ENCODE results near the gene LAMA2.

LAMA2 gene

GRCh38 chr6:129209355-129209754 is 326.4 kb downstream of the LAMA2 start:
- no peak for DNase-seq (ENCODE audit: low read depth in 1 of 2, low spot score in 1 of 2)
- TF ChIP-seq JUND (IDR thresholded peaks at IDR 0.05; ENCODE audit: low read depth) = no peak
- in situ Hi-C loops (cut with HindIII; ENCODE audit: low pct_unique_long_range_greater_than_20kb, low sequenced_read_pairs) = no loop called here

DNA sequence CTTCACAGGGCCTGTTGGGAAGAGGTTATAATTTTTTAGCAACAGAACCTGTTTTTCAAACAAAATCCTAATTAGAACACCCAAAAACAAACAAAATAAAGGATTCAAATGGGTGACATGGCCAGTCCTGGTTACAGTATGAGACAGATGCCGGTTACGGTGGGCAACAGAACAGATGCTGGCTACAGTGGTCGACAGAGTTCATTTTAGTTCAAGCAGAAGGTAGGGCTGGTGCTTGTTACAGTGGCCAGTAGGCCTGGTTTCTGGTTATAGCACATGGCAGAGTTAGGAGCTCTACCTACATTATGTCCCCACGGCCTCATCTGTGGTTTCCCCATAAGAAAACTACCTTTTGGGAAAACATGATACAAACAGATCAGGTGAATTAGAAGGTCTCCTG is 327.7 kb downstream of the LAMA2 start:
- no peak for TF ChIP-seq JUND (IDR thresholded peaks at IDR 0.05; ENCODE audit: low read depth)
- no peak for DNase-seq (ENCODE audit: low read depth in 1 of 2, low spot score in 1 of 2)
- in situ Hi-C loops (cut with HindIII; ENCODE audit: low pct_unique_long_range_greater_than_20kb, low sequenced_read_pairs) = no loop called here

DNA sequence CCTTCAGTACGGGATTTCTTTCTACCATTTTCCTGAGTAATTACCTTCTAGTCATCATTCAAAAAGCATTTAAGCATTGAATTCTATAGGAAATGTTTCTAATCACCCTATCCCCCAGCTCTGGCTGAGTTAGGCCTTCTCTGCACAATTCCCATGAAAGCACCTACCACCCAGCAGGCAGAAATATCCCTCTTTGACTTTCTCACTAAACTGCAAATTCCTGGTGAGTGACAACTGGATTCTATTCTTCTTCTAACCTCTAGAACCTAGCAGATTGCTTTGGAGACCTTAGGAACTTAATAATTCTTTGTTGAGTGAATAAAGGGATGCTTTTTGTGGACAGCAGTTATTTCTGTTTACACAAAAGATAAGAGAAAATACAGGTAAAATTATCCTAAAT is 328.7 kb downstream of the LAMA2 start:
- in situ Hi-C loops (cut with HindIII; ENCODE audit: low pct_unique_long_range_greater_than_20kb, low sequenced_read_pairs) = no loop called here
- TF ChIP-seq JUND (IDR thresholded peaks at IDR 0.05; ENCODE audit: low read depth) = no peak
- no peak for DNase-seq (ENCODE audit: low read depth in 1 of 2, low spot score in 1 of 2)

DNA sequence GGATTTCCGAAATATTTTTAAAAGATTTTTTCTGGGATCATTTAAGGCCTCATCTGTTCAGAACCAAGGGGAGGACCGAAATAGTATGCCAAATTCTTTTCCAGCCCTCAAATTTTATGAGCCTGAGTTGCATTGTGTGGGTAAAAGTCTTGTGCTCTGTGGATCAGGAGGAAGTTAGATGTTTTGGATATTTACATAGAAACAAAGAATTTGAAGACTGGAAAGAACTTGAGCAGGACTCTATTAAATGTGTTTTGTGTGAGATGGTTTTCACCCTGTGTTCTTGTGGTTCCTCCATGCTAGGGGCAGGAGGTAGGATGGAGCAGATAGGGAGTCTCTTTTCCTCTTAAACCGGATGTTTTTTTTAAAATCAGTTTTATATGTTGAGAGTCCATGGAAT is 329.1 kb downstream of the LAMA2 start:
- DNase-seq (ENCODE audit: low read depth in 1 of 2, low spot score in 1 of 2) = no peak
- TF ChIP-seq JUND (IDR thresholded peaks at IDR 0.05; ENCODE audit: low read depth) = no peak
- in situ Hi-C loops (cut with HindIII; ENCODE audit: low pct_unique_long_range_greater_than_20kb, low sequenced_read_pairs) = no loop called here

DNA sequence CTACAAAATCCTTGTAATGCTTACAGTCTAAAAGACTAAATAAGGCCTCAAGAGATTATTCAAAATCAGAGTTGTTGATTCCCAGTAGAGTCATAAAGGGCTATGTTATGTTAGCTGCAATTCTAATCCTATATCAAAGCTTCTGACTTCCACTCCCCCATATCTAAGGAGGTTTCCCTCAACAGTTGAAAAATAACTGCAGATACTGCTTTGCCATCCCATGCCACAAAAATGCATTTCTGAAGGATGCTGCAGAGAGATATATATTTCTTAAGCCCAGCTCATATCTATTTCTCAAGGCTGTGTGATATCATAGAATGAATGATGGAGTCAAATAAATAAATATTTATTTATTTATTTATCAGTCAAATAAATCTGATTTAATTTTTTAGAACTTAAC is 332.3 kb downstream of the LAMA2 start:
- no peak for TF ChIP-seq JUND (IDR thresholded peaks at IDR 0.05; ENCODE audit: low read depth)
- in situ Hi-C loops (cut with HindIII; ENCODE audit: low pct_unique_long_range_greater_than_20kb, low sequenced_read_pairs) = no loop called here
- DNase-seq (ENCODE audit: low read depth in 1 of 2, low spot score in 1 of 2) = no peak

- in situ Hi-C loops (cut with HindIII; ENCODE audit: low pct_unique_long_range_greater_than_20kb, low sequenced_read_pairs) = no loop called here
- TF ChIP-seq JUND (IDR thresholded peaks at IDR 0.05; ENCODE audit: low read depth) = no peak
Measured at GRCh38 chr6:129215916-129216520, 333.1 kb downstream of the LAMA2 start.

GRCh38 chr6:129217701-129218100 is 334.8 kb downstream of the LAMA2 start:
- TF ChIP-seq JUND (IDR thresholded peaks at IDR 0.05; ENCODE audit: low read depth) = no peak
- in situ Hi-C loops (cut with HindIII; ENCODE audit: low pct_unique_long_range_greater_than_20kb, low sequenced_read_pairs) = no loop called here
- no peak for DNase-seq (ENCODE audit: low read depth in 1 of 2, low spot score in 1 of 2)

More at GRCh38 chr6:129215916-129216520, 333.1 kb downstream of the LAMA2 start:
- DNase-seq (ENCODE audit: low read depth in 1 of 2, low spot score in 1 of 2) = no peak

DNA sequence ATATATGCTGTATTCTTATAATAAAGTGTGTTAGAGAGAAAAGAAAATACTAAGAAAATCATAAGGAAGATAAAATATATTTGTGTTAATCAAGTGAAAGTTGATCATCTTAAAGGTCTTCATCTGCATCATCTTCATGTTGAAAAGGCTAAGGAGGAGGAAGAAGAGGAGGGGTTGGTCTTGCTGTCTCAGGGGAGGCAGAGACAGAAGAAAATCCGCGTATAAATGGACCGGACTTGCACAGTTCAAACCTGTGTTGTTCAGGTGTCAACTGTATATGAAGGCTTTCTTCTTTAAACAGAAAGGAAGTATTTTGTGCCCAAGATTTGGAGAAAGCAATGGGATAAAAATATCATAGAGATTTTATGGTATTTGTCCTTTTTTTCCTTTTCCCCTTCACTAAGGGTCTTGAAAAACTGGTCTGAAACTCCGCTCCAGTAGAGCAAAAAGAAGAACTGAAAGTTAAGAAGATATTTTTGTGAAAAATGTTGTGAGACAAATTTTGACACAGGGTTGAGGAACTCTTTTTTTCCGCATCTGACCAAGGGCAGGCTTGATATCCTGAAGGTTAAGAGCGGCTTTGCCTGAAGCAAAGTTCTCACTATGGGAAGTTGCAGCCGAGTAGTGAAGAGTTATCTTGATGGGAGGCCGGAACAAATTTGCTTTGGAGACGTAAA is 350.7 kb downstream of the LAMA2 start:
- in situ Hi-C loops (cut with HindIII; ENCODE audit: low pct_unique_long_range_greater_than_20kb, low sequenced_read_pairs) = no loop called here
- DNase-seq (ENCODE audit: low read depth in 1 of 2, low spot score in 1 of 2) = no peak
- TF ChIP-seq JUND (IDR thresholded peaks at IDR 0.05; ENCODE audit: low read depth) = no peak

- TF ChIP-seq JUND (IDR thresholded peaks at IDR 0.05; ENCODE audit: low read depth) = no peak
- no peak for DNase-seq (ENCODE audit: low read depth in 1 of 2, low spot score in 1 of 2)
- in situ Hi-C loops (cut with HindIII; ENCODE audit: low pct_unique_long_range_greater_than_20kb, low sequenced_read_pairs) = no loop called here
Measured at GRCh38 chr6:129235167-129236000, 352.4 kb downstream of the LAMA2 start.

- TF ChIP-seq JUND (IDR thresholded peaks at IDR 0.05; ENCODE audit: low read depth) = no peak
- in situ Hi-C loops (cut with HindIII; ENCODE audit: low pct_unique_long_range_greater_than_20kb, low sequenced_read_pairs) = no loop called here
- DNase-seq (ENCODE audit: low read depth in 1 of 2, low spot score in 1 of 2) = no peak
Measured at GRCh38 chr6:129236001-129236517, 353.1 kb downstream of the LAMA2 start.

DNA sequence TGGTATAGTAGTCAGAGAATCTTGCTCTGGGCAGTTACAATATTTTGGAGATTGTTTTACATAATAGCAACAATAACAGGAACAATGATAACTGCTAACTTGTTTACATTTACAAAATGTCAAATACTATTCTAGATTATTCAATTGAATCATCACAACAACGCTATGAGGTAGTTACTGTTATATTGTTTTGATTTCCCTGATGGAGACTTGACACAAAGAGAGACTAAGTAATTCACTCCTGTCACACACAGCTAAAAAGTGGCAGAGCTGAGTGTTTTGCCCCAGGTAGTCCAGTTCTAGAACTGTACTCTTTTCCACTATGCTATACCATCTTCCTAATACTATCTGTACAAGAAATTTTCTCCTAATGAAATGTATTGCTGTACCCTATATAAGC is 356.1 kb downstream of the LAMA2 start:
- no peak for DNase-seq (ENCODE audit: low read depth in 1 of 2, low spot score in 1 of 2)
- in situ Hi-C loops (cut with HindIII; ENCODE audit: low pct_unique_long_range_greater_than_20kb, low sequenced_read_pairs) = no loop called here
- TF ChIP-seq JUND (IDR thresholded peaks at IDR 0.05; ENCODE audit: low read depth) = no peak

DNA sequence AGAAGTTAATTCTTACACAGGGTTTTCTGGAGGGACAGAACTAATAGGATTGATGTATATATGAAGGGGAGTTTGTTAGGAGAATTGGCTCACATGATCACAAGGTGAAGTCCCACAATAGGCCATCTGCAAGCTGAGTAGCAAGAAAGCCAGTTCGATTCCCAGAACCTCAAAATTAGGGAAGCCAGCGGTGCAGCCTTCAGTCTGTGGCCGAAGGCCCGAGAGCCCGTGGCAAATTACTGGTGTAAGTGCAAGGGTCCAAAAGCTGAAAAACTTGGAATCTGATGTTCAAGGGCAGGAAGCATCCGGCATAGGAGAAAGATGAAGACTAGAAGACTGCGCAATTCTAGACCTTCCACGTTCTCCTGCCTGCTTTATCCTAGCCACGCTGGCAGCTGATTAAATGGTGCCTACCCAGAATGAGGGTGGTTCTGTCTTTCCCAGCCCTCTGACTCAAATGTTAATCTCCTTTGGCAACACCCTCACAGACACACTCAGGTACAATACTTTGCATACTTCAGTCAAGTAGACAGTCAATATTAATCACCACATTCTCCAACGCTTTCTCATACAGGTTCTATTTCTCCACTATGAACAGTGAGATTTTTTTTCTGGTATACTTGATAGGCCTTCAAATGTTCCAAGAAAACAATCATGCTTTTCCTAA is 357.0 kb downstream of the LAMA2 start:
- no peak for DNase-seq (ENCODE audit: low read depth in 1 of 2, low spot score in 1 of 2)
- no peak for TF ChIP-seq JUND (IDR thresholded peaks at IDR 0.05; ENCODE audit: low read depth)
- in situ Hi-C loops (cut with HindIII; ENCODE audit: low pct_unique_long_range_greater_than_20kb, low sequenced_read_pairs) = no loop called here
